ENCODE results near the gene AHDC1. TPM values are rescaled to one million over a fixed set of nuclear protein-coding genes. Genes with fewer than 3 reads are reported as not detected.
A peak's percentile ranks its signal among the peaks of the same experiment; 100 is the strongest.

AHDC1 gene
- total and polyA plus RNA-seq, 10 of the 15 experiments (the other 5 are each of a cell fraction or from before 2014, with no cell fraction given) = 0.21 to 13.0 (median 1.4) TPM

- TF ChIP-seq IRF3 (IDR thresholded peaks at IDR 0.05) = no peak
- no peak for TF ChIP-seq RUNX3 (IDR thresholded peaks at IDR 0.05; ENCODE audit: low read length)
- no peak for TF ChIP-seq PKNOX1 (IDR thresholded peaks at IDR 0.05)
- TF ChIP-seq SPI1 (IDR thresholded peaks at IDR 0.05; ENCODE audit: borderline replicate concordance, insufficient read depth, low read depth, low read length) = peak; percentile 65
- peak; percentile 7; the same call in 1 of the 2 replicates for TF ChIP-seq ELK1 (IDR thresholded peaks at IDR 0.05; ENCODE audit: low read depth, low read length)
- TF ChIP-seq ZBTB4 (CRISPR knock-in tag; IDR thresholded peaks at IDR 0.05) = no peak
- no peak for TF ChIP-seq NFYB (IDR thresholded peaks at IDR 0.05; ENCODE audit: insufficient read depth, low read depth, low read length)
- no peak for TF ChIP-seq BCLAF1 (IDR thresholded peaks at IDR 0.05)
- TF ChIP-seq ZNF687 (IDR thresholded peaks at IDR 0.05) = peak; percentile 87
- no peak for TF ChIP-seq CREB1 (IDR thresholded peaks at IDR 0.05; ENCODE audit: low read depth)
- TF ChIP-seq USF1 (IDR thresholded peaks at IDR 0.05; ENCODE audit: borderline replicate concordance, extremely low read length, insufficient read depth, low read depth, low read length) = no peak
- no peak for TF ChIP-seq MYB (IDR thresholded peaks at IDR 0.05; ENCODE audit: borderline replicate concordance, low read depth, low read length)
These were observed 28.7 kb upstream of the AHDC1 start (continued) for GRCh38 chr1:27632387-27633297.
